Measurements from ENCODE around the gene POLG. TPM values are rescaled to one million over a fixed set of nuclear protein-coding genes. Genes with fewer than 3 reads are reported as not detected.

The POLG gene
- total and polyA plus RNA-seq, 2 of the 13 experiments (the other 11 are each of a cell fraction or from before 2014, with no cell fraction given), result 26.6 to 35.5 TPM

DNA sequence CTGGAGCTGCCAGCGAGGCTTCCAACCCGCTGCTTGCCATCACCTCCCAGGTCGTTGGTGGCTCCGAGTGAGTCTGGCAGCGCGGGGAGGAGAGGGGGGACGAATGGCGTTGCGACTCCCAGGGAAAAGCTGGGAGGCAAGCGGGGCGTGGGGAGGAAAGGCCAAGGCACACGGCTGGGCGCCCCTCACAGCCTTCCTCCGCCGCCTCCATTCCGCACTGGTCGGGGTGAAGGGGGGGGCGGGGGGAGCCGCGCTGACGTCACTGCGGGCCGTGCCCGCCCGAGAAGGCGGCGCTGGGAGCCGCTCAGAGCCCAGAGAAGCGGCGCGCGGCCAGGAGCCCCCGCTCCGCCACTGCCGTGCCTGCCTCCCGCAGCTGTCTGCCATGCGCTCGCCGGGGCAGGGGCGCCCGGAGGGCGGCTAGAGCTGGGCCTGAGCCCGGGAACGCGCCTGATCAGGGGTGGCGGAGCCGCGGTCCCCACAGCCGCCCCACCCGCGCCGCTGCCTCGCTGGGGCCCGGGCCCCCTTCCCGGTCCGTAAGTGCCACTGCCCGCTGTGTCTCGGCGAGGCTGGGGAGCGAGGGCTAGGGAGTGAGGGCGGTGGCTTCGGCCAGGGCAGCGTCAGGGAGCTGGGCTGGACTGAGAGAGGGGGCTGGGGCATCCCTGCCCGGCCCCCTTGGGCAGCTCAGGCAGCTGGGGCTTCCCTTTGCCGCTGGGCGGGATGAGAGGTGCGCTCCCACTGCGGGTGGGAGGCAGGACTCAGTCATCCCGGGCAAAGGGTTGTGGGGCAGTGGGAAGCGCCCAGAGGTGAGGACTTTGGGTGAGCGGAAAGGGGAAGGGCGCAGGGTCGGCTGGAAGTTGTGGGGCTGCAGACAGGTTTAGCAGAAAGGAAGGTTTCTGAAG is 27.8 kb upstream of the POLG start:
- Histone ChIP-seq H3K9ac (ENCODE audit: insufficient read depth, low read depth, low read length) (no peak overlapping the region), H3K79me2 (ENCODE audit: insufficient read depth, low read length) (no peaks in the 10 kb centered on the region), H3K4me3 (replicated peaks in 1 of 3; ENCODE audit: insufficient read depth in 1 of 3, low read depth in 2 of 3, low read length in 3 of 3) (no peak overlapping the region), H4K20me1 (ENCODE audit: insufficient read depth, low read length) (peaks cover 11% of the 10 kb centered on the region), H3K27me3 (ENCODE audit: control insufficient read depth in 1 of 2, insufficient read depth in 2 of 2, low read length in 2 of 2) (peaks cover 14 to 90% of the 10 kb centered on the region in 2 experiments), H3K9me3 (ENCODE audit: low read length) (no peaks in the 10 kb centered on the region), H3K27ac (ENCODE audit: extremely low read length, insufficient read depth, low read length) (no peak overlapping the region), H2AFZ (ENCODE audit: low read length) (no peak overlapping the region), H3K36me3 (replicated peaks in 1 of 2; ENCODE audit: control insufficient read depth in 1 of 2, insufficient read depth in 2 of 2, low read length in 2 of 2) (no peaks in the 10 kb centered on the region), H3K4me1 (ENCODE audit: insufficient read depth, low read length) (peaks cover 7% of the 10 kb centered on the region), H3K4me2 (ENCODE audit: low read depth, low read length) (no peak overlapping the region)
- no peak for DNase-seq (ENCODE audit: low spot score)
- TF ChIP-seq YEATS2 (CRISPR knock-in tag; IDR thresholded peaks at IDR 0.05; ENCODE audit: borderline replicate concordance) (no peak), ZNF766 (CRISPR knock-in tag; IDR thresholded peaks at IDR 0.05; ENCODE audit: borderline replicate concordance) (no peak), CREB1 (IDR thresholded peaks at IDR 0.05) (peak; percentile 73), CREB1 (CRISPR knock-in tag; IDR thresholded peaks at IDR 0.05) (no peak)
- 33% methylated on average over 16 of the region's 73 CpGs for WGBS (ENCODE audit: low lambda C conversion rate)
- POLR2A ChIA-PET, result no interaction called here
- CTCF ChIA-PET (ENCODE audit: low intra/inter-chr PET ratio, low total read pairs), result interaction anchor here (1.4 kb wide), 1 partner anchor 69 kb away, joined by 5 read pairs; no protein-coding TSS in a partner anchor
- no TSS peak for BruUV-seq (replicated peaks)
- intact Hi-C loops (cut with micrococcal nuclease; ENCODE audit: unreplicated experiment), result no loop called here
- in situ Hi-C loops (cut with HindIII; ENCODE audit: extremely low pct_ligation_motif_present, low pct_unique_long_range_greater_than_20kb), result no loop called here
- no peak for FAIRE-seq
- no peak for ATAC-seq

GRCh38 chr15:89361451-89362202 is 27.0 kb upstream of the POLG start:
- Histone ChIP-seq H4K20me1 (ENCODE audit: insufficient read depth, low read length) (peaks cover 11% of the 10 kb centered on the region), H3K9ac (ENCODE audit: insufficient read depth, low read depth, low read length) (no peak overlapping the region), H3K36me3 (replicated peaks in 1 of 2; ENCODE audit: control insufficient read depth in 1 of 2, insufficient read depth in 2 of 2, low read length in 2 of 2) (no peaks in the 10 kb centered on the region), H3K27me3 (ENCODE audit: control insufficient read depth in 1 of 2, insufficient read depth in 2 of 2, low read length in 2 of 2) (peaks cover 12 to 89% of the 10 kb centered on the region in 2 experiments), H3K27ac (ENCODE audit: extremely low read length, insufficient read depth, low read length) (no peak overlapping the region), H3K4me2 (ENCODE audit: low read depth, low read length) (no peak overlapping the region), H3K4me3 (replicated peaks in 1 of 3; ENCODE audit: insufficient read depth in 1 of 3, low read depth in 2 of 3, low read length in 3 of 3) (no peak overlapping the region), H2AFZ (ENCODE audit: low read length) (no peak overlapping the region), H3K79me2 (ENCODE audit: insufficient read depth, low read length) (no peaks in the 10 kb centered on the region), H3K9me3 (ENCODE audit: low read length) (no peaks in the 10 kb centered on the region), H3K4me1 (ENCODE audit: insufficient read depth, low read length) (peaks cover 7% of the 10 kb centered on the region)
- ATAC-seq (peak; percentile 63), FAIRE-seq (no peak), DNase-seq (ENCODE audit: low spot score) (peak; percentile 22)
- WGBS (ENCODE audit: low lambda C conversion rate), result no CpG with 5 or more reads among the region's 41 CpGs
- intact Hi-C loops (cut with micrococcal nuclease; ENCODE audit: unreplicated experiment) (no loop called here), in situ Hi-C loops (cut with HindIII; ENCODE audit: extremely low pct_ligation_motif_present, low pct_unique_long_range_greater_than_20kb) (no loop called here)
- ChIA-PET POLR2A (no interaction called here), CTCF (ENCODE audit: low intra/inter-chr PET ratio, low total read pairs) (interaction anchor here (1.4 kb wide), 1 partner anchor 69 kb away, joined by 5 read pairs; no protein-coding TSS in a partner anchor)
- BruUV-seq (replicated peaks), result no TSS peak
- TF ChIP-seq ZNF782 (CRISPR knock-in tag; IDR thresholded peaks at IDR 0.05; ENCODE audit: borderline replicate concordance) (peak; percentile 31; the same call in 1 of the 2 replicates), ZBTB7B (CRISPR knock-in tag; IDR thresholded peaks at IDR 0.05) (0 out of 2 replicates have a peak, but pooled peaks have one; percentile 37), ESRRA (CRISPR knock-in tag; IDR thresholded peaks at IDR 0.05; ENCODE audit: low read depth) (no peak), ZNF724P (CRISPR knock-in tag; IDR thresholded peaks at IDR 0.05; ENCODE audit: borderline replicate concordance) (no peak), U2AF1 (optimal IDR thresholded peaks at IDR 0.05; ENCODE audit: low read depth, low read length) (no peak), MEF2D (CRISPR knock-in tag; IDR thresholded peaks at IDR 0.05) (0 out of 2 replicates have a peak, but pooled peaks have one; percentile 53), MZF1 (CRISPR knock-in tag; IDR thresholded peaks at IDR 0.05; ENCODE audit: borderline replicate concordance) (no peak), ZNF143 (CRISPR knock-in tag; IDR thresholded peaks at IDR 0.05) (no peak)
- TF ChIP-seq, protein P1, sequence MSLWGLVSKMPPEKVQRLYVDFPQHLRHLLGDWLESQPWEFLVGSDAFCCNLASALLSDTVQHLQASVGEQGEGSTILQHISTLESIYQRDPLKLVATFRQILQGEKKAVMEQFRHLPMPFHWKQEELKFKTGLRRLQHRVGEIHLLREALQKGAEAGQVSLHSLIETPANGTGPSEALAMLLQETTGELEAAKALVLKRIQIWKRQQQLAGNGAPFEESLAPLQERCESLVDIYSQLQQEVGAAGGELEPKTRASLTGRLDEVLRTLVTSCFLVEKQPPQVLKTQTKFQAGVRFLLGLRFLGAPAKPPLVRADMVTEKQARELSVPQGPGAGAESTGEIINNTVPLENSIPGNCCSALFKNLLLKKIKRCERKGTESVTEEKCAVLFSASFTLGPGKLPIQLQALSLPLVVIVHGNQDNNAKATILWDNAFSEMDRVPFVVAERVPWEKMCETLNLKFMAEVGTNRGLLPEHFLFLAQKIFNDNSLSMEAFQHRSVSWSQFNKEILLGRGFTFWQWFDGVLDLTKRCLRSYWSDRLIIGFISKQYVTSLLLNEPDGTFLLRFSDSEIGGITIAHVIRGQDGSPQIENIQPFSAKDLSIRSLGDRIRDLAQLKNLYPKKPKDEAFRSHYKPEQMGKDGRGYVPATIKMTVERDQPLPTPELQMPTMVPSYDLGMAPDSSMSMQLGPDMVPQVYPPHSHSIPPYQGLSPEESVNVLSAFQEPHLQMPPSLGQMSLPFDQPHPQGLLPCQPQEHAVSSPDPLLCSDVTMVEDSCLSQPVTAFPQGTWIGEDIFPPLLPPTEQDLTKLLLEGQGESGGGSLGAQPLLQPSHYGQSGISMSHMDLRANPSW (CRISPR knock-in tag; IDR thresholded peaks at IDR 0.05; ENCODE audit: borderline replicate concordance), result no peak

All from HepG2 (cell line).